Mesothelial cell of epicardium (in vitro differentiated cells): ENCODE data around the gene GRK2. TPM values are rescaled to one million over a fixed set of nuclear protein-coding genes. Genes with fewer than 3 reads are reported as not detected.
A peak's percentile ranks its signal among the peaks of the same experiment; 100 is the strongest.

Experiments
- DNase-seq, 2 experiments: peaks; one replicate each; pipeline ENCODE4 v3.0.0; 2021; ENCODE audit warnings: low spot score in 2 of 2; ENCODE audit not compliant: unreplicated experiment in 2 of 2
- H3K27ac Mint-ChIP-seq: 2 replicates; pipeline ENCODE4 v1.8.0; 2021; ENCODE audit warnings: mixed read lengths
- H3K27me3 Mint-ChIP-seq: 2 replicates; pipeline ENCODE4 v1.8.0; 2021; ENCODE audit warnings: low read depth, mixed read lengths
- H3K36me3 Mint-ChIP-seq: 2 replicates; pipeline ENCODE4 v1.8.0; 2021; ENCODE audit warnings: mixed read lengths
- H3K4me1 Mint-ChIP-seq: 2 replicates; pipeline ENCODE4 v1.8.0; 2021; ENCODE audit warnings: mixed read lengths
- H3K4me3 Mint-ChIP-seq: 2 replicates; pipeline ENCODE4 v1.8.0; 2021; ENCODE audit warnings: mild to moderate bottlenecking, moderate library complexity, mixed read lengths
- H3K9me3 Mint-ChIP-seq: 2 replicates; pipeline ENCODE4 v1.8.0; 2021; ENCODE audit warnings: mixed read lengths
- CTCF ChIP-seq: fragments of 200-600 bp; sonication (generic); IDR thresholded peaks from one replicate; pipeline ENCODE4 v1.5.0; 2021; ENCODE audit warnings: antibody characterized with exemption; ENCODE audit not compliant: unreplicated experiment
- total RNA-seq: library from RNA; stranded (reverse); gene quantifications from 3 replicates; pipeline ENCODE4 v1.2.1, GENCODE V29; 2021

Gene GRK2
- total RNA-seq, 1 donor from 2014 or later, result 46.4 TPM

- TF ChIP-seq CTCF, result no peak
- peak overlapping the region; percentile 88 for H3K4me3 Mint-ChIP-seq
- peak overlapping the region; percentile 93 for H3K27ac Mint-ChIP-seq
- DNase-seq, result no peak
- H3K27me3 Mint-ChIP-seq, result no peaks in the 10 kb centered on the region
- H3K4me1 Mint-ChIP-seq, result peaks cover 25% of the 10 kb centered on the region
- peaks cover 14% of the 10 kb centered on the region for H3K36me3 Mint-ChIP-seq
- no peaks in the 10 kb centered on the region for H3K9me3 Mint-ChIP-seq
Measured at GRCh38 chr11:67289651-67290479, 23.6 kb downstream of the GRK2 start.

GRCh38 chr11:67290801-67291200 lies 24.5 kb downstream of the GRK2 start:
- Mint-ChIP-seq H3K4me1 (peaks cover 25% of the 10 kb centered on the region), H3K27ac (no peak overlapping the region), H3K4me3 (peak overlapping the region; percentile 88), H3K36me3 (peaks cover 18% of the 10 kb centered on the region), H3K9me3 (peaks cover under 1% of the 10 kb centered on the region), H3K27me3 (no peaks in the 10 kb centered on the region)
- no peak for TF ChIP-seq CTCF
- no peak for DNase-seq

GRCh38 chr11:67291481-67292381 lies 25.5 kb downstream of the GRK2 start:
- no peak overlapping the region for H3K27ac Mint-ChIP-seq
- no peak for DNase-seq
- no peak for TF ChIP-seq CTCF
- H3K27me3 Mint-ChIP-seq, result no peaks in the 10 kb centered on the region
- H3K4me1 Mint-ChIP-seq, result peaks cover 25% of the 10 kb centered on the region
- peaks cover 27% of the 10 kb centered on the region for H3K36me3 Mint-ChIP-seq
- H3K9me3 Mint-ChIP-seq, result peaks cover 10% of the 10 kb centered on the region
- no peak overlapping the region for H3K4me3 Mint-ChIP-seq

GRCh38 chr11:67292671-67293070 lies 26.4 kb downstream of the GRK2 start:
- peaks cover 14% of the 10 kb centered on the region for H3K9me3 Mint-ChIP-seq
- peaks cover 18% of the 10 kb centered on the region for H3K4me1 Mint-ChIP-seq
- DNase-seq, result no peak
- no peaks in the 10 kb centered on the region for H3K27me3 Mint-ChIP-seq
- H3K4me3 Mint-ChIP-seq, result no peak overlapping the region
- peaks cover 32% of the 10 kb centered on the region for H3K36me3 Mint-ChIP-seq
- TF ChIP-seq CTCF, result no peak
- peak overlapping the region; percentile 11 for H3K27ac Mint-ChIP-seq

GRCh38 chr11:67293090-67293489 lies 26.8 kb downstream of the GRK2 start:
- no peak for DNase-seq
- H3K36me3 Mint-ChIP-seq, result peaks cover 35% of the 10 kb centered on the region
- TF ChIP-seq CTCF, result no peak
- H3K27ac Mint-ChIP-seq, result no peak overlapping the region
- peaks cover 14% of the 10 kb centered on the region for H3K9me3 Mint-ChIP-seq
- H3K27me3 Mint-ChIP-seq, result no peaks in the 10 kb centered on the region
- no peak overlapping the region for H3K4me3 Mint-ChIP-seq
- H3K4me1 Mint-ChIP-seq, result peaks cover 14% of the 10 kb centered on the region
